Retinal pigment epithelial cell (primary cell): Measurements from ENCODE around the gene BCAR3.

Experiments
- DNase-seq: peaks from one replicate; pipeline ENCODE4 v3.0.0-alpha.2; 2010; ENCODE audit warnings: low read depth
- H3K4me3 ChIP-seq: 2 replicates; pipeline ENCODE4 v1.5.1; 2011; ENCODE audit warnings: mild to moderate bottlenecking, low read length, control low read depth, moderate library complexity
- TF ChIP-seq, protein P1 (sequence below): conservative IDR thresholded peaks from 2 replicates; pipeline ENCODE4 v1.5.1; 2011; ENCODE audit warnings: low read depth, low read length, control low read depth, inconsistent platforms

Gene BCAR3

DNA sequence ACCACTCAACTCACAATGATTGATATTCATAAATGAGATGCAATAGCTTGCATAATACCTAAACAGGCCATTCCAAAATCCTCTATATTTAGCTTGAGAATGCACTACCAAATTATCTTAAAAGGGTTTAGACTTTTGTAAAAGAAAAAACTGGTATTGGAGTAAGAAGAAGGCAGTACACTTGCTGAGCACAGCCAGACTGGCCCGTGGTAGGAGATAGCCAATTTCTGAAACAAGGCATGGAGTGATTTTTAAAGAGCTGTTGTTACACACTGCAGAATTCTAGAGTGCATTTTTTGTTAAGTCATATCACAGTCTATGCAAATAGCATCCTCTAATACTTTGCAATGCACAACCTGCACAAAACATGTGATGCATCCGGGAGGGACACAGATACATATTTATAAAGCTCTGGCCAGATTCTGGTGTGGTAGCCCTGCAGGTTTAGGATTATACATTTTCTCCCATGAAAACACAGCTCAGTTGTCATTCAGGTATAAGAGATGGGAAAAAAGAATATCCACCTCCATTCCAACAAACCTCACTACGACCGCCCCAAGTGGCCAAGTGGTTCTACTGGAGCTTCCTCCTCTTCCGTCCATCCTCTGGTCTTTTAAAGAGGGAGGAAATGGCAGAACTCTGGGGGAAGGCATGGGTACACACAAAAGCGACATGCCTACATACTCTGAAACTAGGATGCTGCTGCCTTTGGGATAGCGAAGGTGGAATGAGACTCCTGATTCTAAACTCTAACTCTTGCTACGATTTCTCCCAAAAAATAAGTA lies 40.8 kb downstream of the BCAR3 start:
- H3K4me3 ChIP-seq, result no peak overlapping the region
- TF ChIP-seq, protein P1, sequence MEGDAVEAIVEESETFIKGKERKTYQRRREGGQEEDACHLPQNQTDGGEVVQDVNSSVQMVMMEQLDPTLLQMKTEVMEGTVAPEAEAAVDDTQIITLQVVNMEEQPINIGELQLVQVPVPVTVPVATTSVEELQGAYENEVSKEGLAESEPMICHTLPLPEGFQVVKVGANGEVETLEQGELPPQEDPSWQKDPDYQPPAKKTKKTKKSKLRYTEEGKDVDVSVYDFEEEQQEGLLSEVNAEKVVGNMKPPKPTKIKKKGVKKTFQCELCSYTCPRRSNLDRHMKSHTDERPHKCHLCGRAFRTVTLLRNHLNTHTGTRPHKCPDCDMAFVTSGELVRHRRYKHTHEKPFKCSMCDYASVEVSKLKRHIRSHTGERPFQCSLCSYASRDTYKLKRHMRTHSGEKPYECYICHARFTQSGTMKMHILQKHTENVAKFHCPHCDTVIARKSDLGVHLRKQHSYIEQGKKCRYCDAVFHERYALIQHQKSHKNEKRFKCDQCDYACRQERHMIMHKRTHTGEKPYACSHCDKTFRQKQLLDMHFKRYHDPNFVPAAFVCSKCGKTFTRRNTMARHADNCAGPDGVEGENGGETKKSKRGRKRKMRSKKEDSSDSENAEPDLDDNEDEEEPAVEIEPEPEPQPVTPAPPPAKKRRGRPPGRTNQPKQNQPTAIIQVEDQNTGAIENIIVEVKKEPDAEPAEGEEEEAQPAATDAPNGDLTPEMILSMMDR, result no peak
- DNase-seq, result no peak

DNA sequence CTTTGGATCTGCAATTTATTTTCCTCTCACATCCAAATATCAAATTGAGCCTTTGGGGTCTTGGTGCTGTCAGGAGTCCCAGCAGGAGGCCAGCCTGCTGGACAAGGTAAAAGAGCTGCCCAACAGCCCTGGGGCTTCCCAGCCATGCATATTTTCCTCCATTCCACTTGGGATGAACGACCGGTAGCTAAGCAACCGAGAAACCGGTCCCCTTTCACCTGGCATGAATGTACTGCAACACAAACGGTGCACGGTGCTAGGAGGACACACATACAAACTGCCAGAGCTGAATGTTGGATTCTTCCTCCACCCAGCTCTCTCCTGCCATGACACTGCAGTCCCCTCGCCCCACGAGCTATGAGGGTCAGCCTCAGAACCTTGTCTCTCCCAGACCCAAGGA lies 42.7 kb downstream of the BCAR3 start:
- no peak for DNase-seq
- TF ChIP-seq, protein P1, result no peak
- H3K4me3 ChIP-seq, result no peak overlapping the region

DNA sequence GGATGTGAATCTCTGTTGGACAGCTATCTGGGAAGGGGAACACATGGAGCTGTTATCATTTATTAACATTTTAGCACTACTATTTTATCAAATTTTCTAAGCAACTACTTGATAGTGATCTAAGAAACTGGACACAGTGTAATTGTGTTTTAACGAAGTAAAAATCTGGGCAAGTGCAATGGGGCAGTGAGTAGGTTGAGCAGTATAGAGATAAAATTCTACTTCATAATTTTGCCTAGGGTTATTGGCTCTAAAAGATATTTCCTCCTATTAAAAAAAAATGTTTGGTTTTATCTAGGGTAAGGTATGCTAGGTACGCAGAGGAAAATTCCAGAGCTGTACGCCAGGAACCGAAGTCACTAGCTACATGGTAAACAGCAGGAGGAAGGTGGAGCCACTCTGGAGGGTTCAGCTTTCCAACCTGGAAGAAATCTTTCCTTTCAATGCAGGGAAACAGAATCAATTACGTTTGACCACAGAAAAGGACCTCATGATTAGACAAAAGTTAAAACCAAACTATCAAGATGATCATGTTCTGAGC lies 43.3 kb downstream of the BCAR3 start:
- H3K4me3 ChIP-seq, result no peak overlapping the region
- DNase-seq, result no peak
- TF ChIP-seq, protein P1, result no peak

DNA sequence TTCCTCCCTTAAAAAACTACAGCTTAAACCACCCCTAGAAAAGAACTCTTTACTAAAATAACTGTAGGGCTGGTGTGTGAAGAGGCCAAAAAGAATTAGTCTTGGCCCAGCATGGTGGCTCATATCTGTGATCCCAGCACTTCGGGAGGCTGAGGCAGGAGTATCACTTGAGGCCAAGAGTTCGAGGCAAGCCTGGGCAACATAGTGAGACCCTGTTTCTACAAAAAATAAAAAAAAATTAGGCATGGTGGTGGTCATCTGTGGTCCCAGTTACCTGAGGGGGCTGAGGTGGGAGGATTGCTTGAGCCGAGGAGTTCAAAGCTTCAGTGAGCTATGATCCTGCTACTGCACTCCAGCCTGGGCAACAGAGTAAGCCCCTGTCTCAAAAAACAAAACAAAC lies 44.9 kb downstream of the BCAR3 start:
- TF ChIP-seq, protein P1, result no peak
- H3K4me3 ChIP-seq, result no peak overlapping the region
- no peak for DNase-seq

DNA sequence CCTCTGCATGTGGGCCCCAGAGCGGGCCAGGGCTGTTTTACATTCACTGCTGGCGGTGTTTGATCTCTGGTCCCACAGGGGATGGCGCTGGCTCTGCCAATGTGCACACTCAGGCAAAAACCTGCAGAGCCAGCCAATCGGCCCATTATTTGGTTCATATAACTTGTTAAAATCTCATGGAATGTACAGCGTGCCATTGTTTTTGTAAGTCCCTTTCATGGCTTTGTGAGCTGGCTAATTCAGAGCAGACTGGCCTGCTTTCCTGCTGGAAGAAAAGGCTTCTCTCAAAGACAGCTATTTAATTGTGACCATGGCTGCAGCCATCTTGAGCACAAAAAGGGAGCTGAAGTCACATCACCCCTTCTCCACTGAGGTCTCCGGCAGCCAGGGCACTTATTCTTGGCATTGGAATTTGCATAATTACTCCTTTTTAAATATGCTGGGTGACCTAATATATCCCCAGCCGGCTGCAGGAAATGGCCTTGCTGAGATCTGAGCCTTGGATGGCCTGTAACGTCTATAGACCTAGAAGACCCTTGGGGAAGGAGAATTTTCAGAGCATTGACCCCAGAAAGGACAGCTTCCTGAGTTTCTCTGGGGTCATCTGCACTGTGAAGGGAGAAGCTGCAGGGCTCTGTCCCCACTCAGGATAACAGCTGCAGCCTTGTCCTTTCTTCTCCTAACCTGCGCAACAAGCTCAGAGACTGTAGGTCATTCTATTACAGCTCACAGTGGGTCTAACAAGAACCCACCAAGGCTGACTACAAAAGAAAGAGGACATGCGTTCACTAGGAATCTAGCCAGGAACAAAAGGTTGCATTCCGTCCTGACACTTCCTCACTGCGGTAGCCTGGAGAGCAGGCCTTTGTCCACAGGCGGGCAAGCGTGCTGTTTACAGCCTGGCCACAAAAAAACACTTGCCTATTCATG lies 45.8 kb downstream of the BCAR3 start:
- TF ChIP-seq, protein P1, result no peak
- H3K4me3 ChIP-seq, result no peak overlapping the region
- DNase-seq, result no peak

DNA sequence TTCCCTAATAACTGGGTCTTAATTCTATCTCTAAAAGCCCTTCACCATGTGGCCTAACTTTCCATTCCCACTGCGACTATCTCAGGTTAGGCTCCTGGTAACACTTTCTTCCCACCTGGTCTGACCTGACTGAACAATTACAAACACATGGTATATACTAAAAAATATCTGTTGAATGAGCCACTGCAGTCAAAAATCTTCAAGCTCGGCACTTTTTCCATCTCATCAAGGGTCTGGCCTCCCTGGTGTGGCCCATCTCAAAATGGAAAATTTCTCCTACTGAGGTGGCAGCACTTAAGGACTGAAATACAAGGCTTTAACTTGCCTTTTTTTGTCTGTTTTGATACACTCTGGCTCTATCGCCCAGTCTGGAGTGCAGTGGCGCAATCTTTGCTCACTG lies 48.3 kb downstream of the BCAR3 start:
- no peak for DNase-seq
- H3K4me3 ChIP-seq, result no peak overlapping the region
- TF ChIP-seq, protein P1, result no peak
